Suprapubic skin (tissue), 4 donors: Measurements from ENCODE around the gene RBM4B. TPM values are rescaled to one million over a fixed set of nuclear protein-coding genes. Genes with fewer than 3 reads are reported as not detected.

Experiments
- DNase-seq, 2 donors: peaks; one replicate each; pipeline ENCODE4 v3.0.0-alpha.2; 2019; ENCODE audit warnings: low spot score in 2 of 2
- H3K27ac ChIP-seq: fragments of 200-600 bp; sonication (generic); one replicate; pipeline ENCODE4 v1.5.1; 2019
- H3K27me3 ChIP-seq: fragments of 200-600 bp; sonication (generic); one replicate; pipeline ENCODE4 v1.5.1; 2019
- H3K36me3 ChIP-seq: fragments of 200-600 bp; sonication (generic); one replicate; pipeline ENCODE4 v1.5.1; 2019
- H3K4me1 ChIP-seq: fragments of 200-600 bp; sonication (generic); one replicate; pipeline ENCODE4 v1.5.1; 2019
- H3K4me3 ChIP-seq: fragments of 200-600 bp; sonication (generic); one replicate; pipeline ENCODE4 v1.5.1; 2019; ENCODE audit warnings: mild to moderate bottlenecking
- H3K9me3 ChIP-seq: fragments of 200-600 bp; sonication (generic); one replicate; pipeline ENCODE4 v1.5.1; 2019
- EP300 ChIP-seq: sonication (generic); formaldehyde crosslinking; IDR thresholded peaks from one replicate; pipeline ENCODE4 v1.6.1; 2017; ENCODE audit warnings: antibody characterized with exemption
- POLR2A ChIP-seq, 2 donors: fragments of 450-650 bp; IDR thresholded peaks; one replicate each; pipeline ENCODE4 v1.6.1; 2017; ENCODE audit warnings: antibody characterized with exemption in 2 of 2, mild to moderate bottlenecking in 2 of 2, moderate library complexity in 2 of 2
- POLR2AphosphoS5 ChIP-seq, 3 donors: sonication (generic); formaldehyde crosslinking; IDR thresholded peaks; one replicate each; pipeline ENCODE4 v1.6.1; 2017; ENCODE audit warnings: antibody characterized with exemption in 3 of 3
- WGBS: methylation state at CpG from one replicate; pipeline ENCODE4 v1.1.5; 2018; 5-methylcytosine and 5-hydroxymethylcytosine counted together
- total RNA-seq, 4 donors: library from RNA; depleted of rRNA; stranded (reverse); fragments of >200 nt; gene quantifications; one replicate each; pipeline ENCODE4 v1.1.0, GENCODE V29; 2016
- TF ChIP-seq, protein P1 (sequence below), 2 donors: fragments of 200-600 bp in 1 of 2; fragments of 450-650 bp in 1 of 2; sonication (generic) in 1 of 2; IDR thresholded peaks; one replicate each; pipeline ENCODE4 v1.5.1; 2016 to 2019; ENCODE audit warnings: antibody characterized with exemption in 2 of 2, mild to moderate bottlenecking in 1 of 2, moderate library complexity in 1 of 2

The RBM4B gene
- total RNA-seq, 4 donors from 2014 or later = 16.7 to 27.1 (median 22.0) TPM

DNA sequence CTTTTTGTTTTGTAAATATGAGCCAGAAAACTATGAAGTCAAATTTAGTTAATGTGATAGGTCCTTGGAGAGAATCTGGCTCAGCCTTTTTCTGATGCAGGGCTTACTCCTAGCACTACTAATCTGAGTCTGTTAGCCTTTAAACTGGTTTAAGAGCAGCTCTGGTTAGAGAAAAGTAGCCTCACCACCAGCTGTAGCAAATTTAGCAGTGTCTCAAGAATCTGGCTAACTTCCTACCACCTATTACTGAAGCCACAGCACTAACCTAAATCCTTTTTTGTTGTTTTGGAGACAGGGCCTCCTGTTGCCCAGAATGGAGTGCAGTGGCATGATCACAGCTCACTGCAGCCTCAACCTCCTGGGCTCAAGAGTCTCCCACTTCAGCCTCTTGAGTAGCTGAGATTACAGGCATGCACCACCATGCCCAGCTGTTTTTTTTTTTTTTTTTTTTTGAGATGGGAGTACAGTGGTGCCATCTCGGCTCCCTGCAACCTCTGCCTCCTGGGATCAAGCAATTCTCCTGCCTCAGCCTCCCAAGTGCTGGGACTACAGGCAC, 13.9 kb downstream of the RBM4B start:
- Histone ChIP-seq H3K9me3 (no peaks in the 10 kb centered on the region), H3K27ac (no peak overlapping the region), H3K4me1 (peaks cover 4% of the 10 kb centered on the region), H3K36me3 (peaks cover 75% of the 10 kb centered on the region), H3K4me3 (no peak overlapping the region), H3K27me3 (no peaks in the 10 kb centered on the region)
- TF ChIP-seq POLR2AphosphoS5 (IDR thresholded peaks at IDR 0.05) (no peak), EP300 (no peak), POLR2A (IDR thresholded peaks at IDR 0.05) (no peak)
- TF ChIP-seq, protein P1, sequence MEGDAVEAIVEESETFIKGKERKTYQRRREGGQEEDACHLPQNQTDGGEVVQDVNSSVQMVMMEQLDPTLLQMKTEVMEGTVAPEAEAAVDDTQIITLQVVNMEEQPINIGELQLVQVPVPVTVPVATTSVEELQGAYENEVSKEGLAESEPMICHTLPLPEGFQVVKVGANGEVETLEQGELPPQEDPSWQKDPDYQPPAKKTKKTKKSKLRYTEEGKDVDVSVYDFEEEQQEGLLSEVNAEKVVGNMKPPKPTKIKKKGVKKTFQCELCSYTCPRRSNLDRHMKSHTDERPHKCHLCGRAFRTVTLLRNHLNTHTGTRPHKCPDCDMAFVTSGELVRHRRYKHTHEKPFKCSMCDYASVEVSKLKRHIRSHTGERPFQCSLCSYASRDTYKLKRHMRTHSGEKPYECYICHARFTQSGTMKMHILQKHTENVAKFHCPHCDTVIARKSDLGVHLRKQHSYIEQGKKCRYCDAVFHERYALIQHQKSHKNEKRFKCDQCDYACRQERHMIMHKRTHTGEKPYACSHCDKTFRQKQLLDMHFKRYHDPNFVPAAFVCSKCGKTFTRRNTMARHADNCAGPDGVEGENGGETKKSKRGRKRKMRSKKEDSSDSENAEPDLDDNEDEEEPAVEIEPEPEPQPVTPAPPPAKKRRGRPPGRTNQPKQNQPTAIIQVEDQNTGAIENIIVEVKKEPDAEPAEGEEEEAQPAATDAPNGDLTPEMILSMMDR (IDR thresholded peaks at IDR 0.05) = no peak
- DNase-seq = no peak
- 75% methylated on average over 1 of the region's 1 CpG for WGBS

DNA sequence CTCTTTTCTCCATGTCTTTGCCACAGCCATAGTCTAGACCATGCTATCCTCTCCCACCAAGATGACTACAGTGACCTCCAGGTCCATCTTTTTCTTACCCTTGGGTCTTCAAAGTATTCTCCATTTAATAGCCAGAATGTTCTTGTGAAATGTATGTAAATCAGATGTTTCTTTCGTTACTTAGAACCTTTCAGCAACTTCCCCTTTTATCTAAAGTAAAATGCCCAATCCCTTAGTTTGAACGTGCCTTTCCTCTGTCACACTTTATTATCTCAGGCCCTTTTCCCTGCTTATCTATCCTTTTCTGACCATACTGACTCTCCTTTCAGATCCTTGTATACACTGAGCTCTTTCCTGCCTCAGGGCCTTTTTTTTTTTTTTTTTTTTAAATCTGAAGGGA, 17.9 kb downstream of the RBM4B start:
- H3K36me3 ChIP-seq = peaks cover 46% of the 10 kb centered on the region
- no peak for TF ChIP-seq POLR2AphosphoS5 (IDR thresholded peaks at IDR 0.05)
- TF ChIP-seq EP300 = no peak
- TF ChIP-seq, protein P1 (IDR thresholded peaks at IDR 0.05) = no peak
- no peak for TF ChIP-seq POLR2A (IDR thresholded peaks at IDR 0.05)
- H3K4me3 ChIP-seq = no peak overlapping the region
- no peak for DNase-seq
- no peaks in the 10 kb centered on the region for H3K27me3 ChIP-seq
- H3K27ac ChIP-seq = no peak overlapping the region
- H3K9me3 ChIP-seq = no peaks in the 10 kb centered on the region
- no peaks in the 10 kb centered on the region for H3K4me1 ChIP-seq
- 66% methylated on average over 2 of the region's 2 CpGs for WGBS

DNA sequence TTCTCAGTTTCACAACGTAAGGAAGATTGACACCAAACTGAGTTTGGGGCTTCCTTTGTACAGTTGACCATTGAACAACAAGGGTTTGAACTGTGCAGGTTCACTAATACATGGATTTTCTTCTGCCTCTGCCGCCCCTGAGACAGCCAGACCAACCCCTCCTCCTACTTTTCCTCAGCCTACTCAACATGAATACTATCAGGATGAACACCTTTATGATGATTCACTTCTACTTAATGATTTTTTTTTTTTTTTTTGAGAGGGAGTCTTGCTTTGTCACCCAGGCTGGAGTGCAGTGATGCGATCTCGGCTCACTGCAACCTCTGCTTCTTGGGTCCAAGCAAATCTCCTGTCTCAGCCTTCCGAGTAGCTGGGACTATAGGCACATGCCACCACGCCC, 24.6 kb downstream of the RBM4B start:
- Histone ChIP-seq H3K36me3 (peaks cover 58% of the 10 kb centered on the region), H3K4me3 (no peak overlapping the region), H3K27me3 (no peaks in the 10 kb centered on the region), H3K9me3 (no peaks in the 10 kb centered on the region), H3K27ac (no peak overlapping the region), H3K4me1 (peaks cover 7% of the 10 kb centered on the region)
- TF ChIP-seq, protein P1 (IDR thresholded peaks at IDR 0.05) = no peak
- TF ChIP-seq EP300 = no peak
- 86% methylated on average over 6 of the region's 6 CpGs for WGBS
- DNase-seq = no peak

DNA sequence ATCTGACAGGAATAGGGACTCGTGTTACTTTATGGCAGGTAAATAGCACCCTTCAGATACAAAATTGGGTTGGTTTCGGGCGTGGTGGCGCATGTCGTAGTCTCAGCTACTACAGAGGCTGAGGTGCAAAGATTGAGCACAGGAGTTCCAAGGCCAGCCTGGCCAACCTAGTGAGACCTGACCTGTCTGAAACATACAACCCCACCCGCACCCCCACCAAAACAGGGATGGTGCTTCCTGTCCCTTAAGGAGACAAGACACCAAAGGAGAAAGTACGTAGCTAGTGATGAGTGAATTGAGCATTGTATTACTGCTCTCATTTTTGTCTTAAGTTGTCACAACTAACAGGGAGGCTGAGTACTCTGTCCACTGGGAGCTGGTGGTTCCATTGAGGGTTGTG, 25.0 kb downstream of the RBM4B start:
- Histone ChIP-seq H3K36me3 (peaks cover 63% of the 10 kb centered on the region), H3K4me3 (no peak overlapping the region), H3K4me1 (peaks cover 7% of the 10 kb centered on the region), H3K9me3 (no peaks in the 10 kb centered on the region), H3K27ac (no peak overlapping the region), H3K27me3 (no peaks in the 10 kb centered on the region)
- TF ChIP-seq EP300 (no peak), POLR2A (IDR thresholded peaks at IDR 0.05) (no peak), POLR2AphosphoS5 (IDR thresholded peaks at IDR 0.05) (no peak)
- TF ChIP-seq, protein P1 (IDR thresholded peaks at IDR 0.05) = no peak
- DNase-seq = no peak
- WGBS = 86% methylated on average over 7 of the region's 7 CpGs

DNA sequence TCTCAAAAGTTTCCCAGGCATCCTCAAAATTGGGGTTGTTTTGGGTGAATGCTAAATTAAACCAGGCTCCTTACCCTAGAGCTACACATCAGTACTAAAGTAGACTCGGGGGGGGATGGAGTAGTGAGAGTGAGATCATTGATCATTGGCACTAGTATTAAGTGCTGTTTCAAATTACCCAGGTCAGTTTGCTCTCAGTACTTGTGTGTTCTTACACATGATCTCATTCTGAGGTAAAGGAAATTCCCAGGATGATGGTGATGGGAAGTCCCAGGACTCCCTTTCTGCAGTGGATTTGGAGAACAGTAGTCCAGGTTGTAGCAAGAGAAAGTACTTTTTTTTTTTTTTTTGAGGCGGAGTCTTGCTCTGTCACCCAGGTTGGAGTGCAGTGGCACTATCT, 26.7 kb downstream of the RBM4B start:
- Histone ChIP-seq H3K4me1 (peaks cover 9% of the 10 kb centered on the region), H3K27me3 (no peaks in the 10 kb centered on the region), H3K4me3 (no peak overlapping the region), H3K9me3 (no peaks in the 10 kb centered on the region), H3K27ac (no peak overlapping the region), H3K36me3 (peaks cover 70% of the 10 kb centered on the region)
- no peak for DNase-seq
- 75% methylated on average over 2 of the region's 2 CpGs for WGBS
- TF ChIP-seq EP300 = no peak

DNA sequence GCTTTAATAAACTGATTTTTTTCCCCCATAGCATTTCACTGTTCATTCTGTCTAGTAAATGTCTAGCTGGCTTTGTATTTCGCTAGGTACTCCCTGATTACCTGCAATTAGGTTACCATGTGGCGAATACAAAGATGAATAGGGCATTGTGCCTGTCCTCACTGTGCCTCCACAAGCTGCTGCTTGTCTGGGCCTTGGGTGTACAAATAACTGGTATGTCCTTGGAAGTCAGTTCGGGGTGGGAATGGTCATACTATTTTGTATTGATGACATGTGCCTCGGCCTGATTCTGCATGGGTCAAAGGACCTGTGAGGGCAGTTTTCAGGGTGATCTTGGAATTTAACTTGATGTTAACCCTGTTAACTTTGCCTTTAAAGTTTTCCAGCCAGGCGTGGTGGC, 27.8 kb downstream of the RBM4B start:
- no peak for TF ChIP-seq EP300
- no peak for TF ChIP-seq POLR2A (IDR thresholded peaks at IDR 0.05)
- peaks cover 20% of the 10 kb centered on the region for H3K4me1 ChIP-seq
- DNase-seq = no peak
- H3K27ac ChIP-seq = no peak overlapping the region
- no peaks in the 10 kb centered on the region for H3K9me3 ChIP-seq
- H3K4me3 ChIP-seq = no peak overlapping the region
- peaks cover 81% of the 10 kb centered on the region for H3K36me3 ChIP-seq
- 92% methylated on average over 5 of the region's 5 CpGs for WGBS
- no peaks in the 10 kb centered on the region for H3K27me3 ChIP-seq
